Lower leg skin (tissue), 3 donors: ENCODE measurements around the gene ERCC2.

ENCODE experiments used
- CTCF ChIP-seq, 3 donors: fragments of 450-650 bp; IDR thresholded peaks; one replicate each; pipeline ENCODE4 v1.5.1; 2016; ENCODE audit warnings: antibody characterized with exemption in 3 of 3, mild to moderate bottlenecking in 3 of 3, moderate library complexity in 2 of 3
- POLR2A ChIP-seq, 2 donors: fragments of 450-650 bp; IDR thresholded peaks; one replicate each; pipeline ENCODE4 v1.6.1; 2016 to 2017; ENCODE audit warnings: antibody characterized with exemption in 2 of 2, mild to moderate bottlenecking in 1 of 2, moderate library complexity in 1 of 2

- TF ChIP-seq CTCF (IDR thresholded peaks at IDR 0.05) (no peak), POLR2A (IDR thresholded peaks at IDR 0.05) (no peak)
Observed at GRCh38 chr19:45401815-45402214, 31.4 kb upstream of the ERCC2 start.
